NAMALWA (cell line): ENCODE measurements around the gene RIPPLY3.
A peak's percentile ranks its signal among the peaks of the same experiment; 100 is the strongest.
"Not testable (repeated sequence)": the region's sequence is repeated elsewhere in the genome, so short reads cannot be mapped to it uniquely, and the experiment has no call there.

Experiments
- DNase-seq: peaks from one replicate; pipeline ENCODE4 v3.0.0-alpha.2; 2015; ENCODE audit warnings: low spot score

The RIPPLY3 gene

DNA sequence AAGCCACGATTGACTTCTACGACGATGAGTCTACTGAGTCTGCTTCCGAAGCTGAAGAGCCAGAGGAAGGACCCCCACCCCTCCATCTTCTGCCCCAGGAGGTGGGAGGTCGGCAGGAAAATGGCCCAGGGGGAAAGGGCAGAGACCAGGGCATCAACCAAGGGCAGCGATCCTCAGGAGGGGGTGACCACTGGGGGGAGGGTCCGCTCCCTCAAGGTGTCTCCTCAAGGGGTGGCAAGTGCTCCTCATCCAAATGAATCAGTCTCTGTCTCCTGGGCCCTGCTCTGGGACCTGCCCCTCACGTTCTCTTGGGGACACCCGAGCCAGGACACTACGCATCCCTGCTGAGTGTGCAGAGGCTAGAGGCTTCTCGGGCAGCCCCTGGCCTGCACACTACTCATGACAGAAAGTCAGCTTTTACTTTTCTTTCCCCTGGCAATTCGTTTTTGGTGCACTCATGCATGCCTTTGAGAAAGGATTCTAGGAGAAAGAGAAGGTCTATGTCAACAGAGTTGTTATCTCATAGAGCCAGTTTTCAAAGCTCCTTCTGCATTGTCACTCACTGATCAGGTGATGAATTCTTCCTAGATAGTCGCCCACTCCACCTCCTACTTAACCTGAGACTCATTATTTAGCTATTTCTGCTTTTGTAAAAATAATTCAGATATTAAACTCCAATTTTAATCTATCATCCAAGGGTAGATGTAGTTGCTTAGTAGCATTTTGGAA is 11.6 kb downstream of the RIPPLY3 start:
- DNase-seq, result no peak

GRCh38 chr21:37026499-37026898 is 20.0 kb downstream of the RIPPLY3 start:
- no peak for DNase-seq

DNA sequence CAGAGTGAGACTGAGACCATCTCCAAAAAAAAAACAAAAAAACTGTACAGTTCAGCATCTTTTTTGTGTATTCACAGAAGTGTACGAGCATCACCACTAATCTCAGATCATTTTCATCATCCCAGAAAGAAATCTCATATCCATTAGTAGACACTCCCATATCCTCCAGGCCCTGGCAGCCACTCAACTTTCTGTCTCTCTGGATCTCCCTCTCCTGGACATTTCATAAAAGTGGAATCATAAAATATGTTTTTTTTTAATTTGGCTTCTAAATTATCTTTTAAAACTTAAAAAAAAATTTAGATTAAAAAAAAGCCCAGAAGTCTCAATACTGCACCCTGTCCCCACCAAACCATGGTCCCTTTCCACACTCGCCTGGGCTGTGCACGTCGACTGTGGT is 22.1 kb downstream of the RIPPLY3 start:
- no peak for DNase-seq

DNA sequence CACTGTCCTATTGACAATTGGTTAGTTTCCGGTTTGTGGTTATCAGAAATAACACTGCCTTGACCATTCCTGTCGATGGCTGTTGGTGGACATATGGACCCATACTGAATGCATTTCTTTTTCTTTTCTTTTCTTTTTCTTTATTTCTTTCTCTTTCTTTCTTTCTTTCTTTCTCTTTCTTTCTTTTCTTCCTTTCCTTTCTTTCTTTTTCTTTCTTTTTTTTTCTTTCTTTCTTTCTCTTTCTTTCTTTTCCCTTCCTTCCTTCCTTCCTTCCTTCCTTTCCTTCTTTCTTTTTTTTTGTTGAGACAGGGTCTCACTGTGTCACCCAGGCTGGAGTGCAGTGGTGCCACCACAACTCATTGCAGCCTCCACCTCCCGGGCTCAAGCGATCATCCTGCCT is 24.4 kb downstream of the RIPPLY3 start:
- no peak for DNase-seq

DNA sequence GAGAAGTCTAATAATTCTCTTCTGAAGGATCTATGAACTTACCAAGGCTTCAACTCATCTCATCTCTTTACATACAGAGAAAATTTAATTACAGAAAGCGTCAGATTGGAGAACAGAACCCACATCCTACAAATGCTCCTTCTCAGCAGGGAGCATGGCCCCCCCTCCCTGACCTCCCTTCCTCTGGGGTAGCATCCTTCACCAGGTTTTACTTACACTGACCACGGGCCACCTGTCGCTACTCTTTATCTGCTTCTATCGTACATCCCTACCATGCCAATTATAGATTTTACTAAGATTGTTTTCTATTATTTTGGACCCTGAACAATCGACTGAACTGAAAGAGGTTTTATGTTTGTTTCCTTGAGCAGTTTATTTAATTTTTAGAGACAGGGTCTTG is 25.8 kb downstream of the RIPPLY3 start:
- no peak for DNase-seq

DNA sequence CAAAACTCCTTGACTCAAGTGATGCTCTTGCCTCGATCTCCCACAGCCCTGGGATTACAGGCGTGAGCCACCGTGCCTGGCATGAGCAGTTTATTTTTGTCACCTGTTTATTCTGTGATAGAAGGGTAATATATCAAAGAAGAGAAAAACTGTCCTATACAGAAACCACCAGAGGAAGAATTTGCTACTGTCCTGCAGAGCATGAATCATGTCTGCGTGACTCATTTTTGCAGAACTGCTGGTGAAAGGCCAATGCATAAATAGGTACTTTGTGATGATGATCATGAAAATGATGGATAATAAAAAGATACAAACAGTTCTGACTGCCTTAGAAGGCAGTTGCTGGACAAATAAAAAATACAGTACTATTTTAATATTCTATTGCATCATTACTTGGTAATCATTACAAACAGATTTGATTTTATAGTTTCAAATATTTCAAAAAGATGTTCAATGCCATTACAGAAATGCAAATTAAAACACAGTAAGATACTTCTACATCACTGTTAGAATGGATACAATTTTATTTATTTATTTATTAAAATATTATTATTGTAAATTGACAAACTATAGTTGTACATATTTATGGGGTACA is 26.5 kb downstream of the RIPPLY3 start:
- no peak for DNase-seq

DNA sequence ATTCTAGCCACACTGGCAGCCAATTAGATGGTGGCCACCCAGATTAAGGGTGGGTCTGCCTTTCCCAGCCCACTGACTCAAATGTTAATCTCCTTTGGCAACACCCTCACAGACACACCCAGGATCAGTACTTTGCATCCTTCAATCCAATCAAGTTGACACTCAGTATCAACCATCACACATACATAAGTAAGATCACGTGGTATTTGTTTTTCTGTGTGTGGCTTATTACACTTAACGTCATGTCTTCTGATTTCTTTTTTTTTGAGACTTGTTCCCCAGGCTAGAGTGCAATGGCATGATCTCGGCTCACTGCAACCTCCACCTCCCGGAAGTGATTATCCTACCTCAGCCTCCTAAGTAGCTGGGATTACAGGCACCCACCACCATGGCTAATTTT is 27.9 kb downstream of the RIPPLY3 start:
- not testable (repeated sequence) for DNase-seq

- DNase-seq, result no peak
Observed at GRCh38 chr21:37036177-37036576, 29.7 kb downstream of the RIPPLY3 start.

DNA sequence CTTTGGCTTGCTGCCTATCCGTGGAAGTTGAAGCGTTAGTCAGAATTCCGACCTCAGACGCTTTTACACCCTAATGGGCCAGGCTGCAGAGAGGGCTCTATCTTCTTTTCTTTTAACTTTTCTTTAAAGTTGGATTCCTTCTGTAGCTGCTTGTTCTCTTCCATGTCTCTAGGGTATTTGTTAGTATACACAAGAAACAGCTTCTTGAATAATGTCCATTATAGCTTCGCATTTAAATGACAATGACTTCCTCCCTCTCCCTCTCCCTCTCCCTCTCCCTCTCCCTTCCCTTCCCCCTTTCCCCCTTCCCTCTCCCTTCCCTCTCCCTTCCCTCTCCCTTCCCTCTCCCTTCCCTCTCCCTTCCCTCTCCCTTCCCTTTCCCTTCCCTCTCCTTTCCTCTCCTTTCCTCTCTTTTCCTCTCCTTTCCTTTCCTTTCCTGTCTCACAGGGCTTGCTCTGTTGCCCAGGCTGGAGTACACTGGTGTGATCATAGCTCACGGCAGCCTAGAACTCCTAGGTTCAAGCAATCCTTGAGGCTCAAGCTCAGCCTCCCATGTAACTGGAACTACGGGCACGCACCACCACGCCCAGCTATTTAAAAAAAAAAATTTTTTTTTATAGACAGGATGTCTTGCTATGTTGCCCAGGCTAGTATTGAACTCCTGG is 33.0 kb downstream of the RIPPLY3 start:
- DNase-seq, result no peak

- no peak for DNase-seq
Observed at GRCh38 chr21:37040212-37040611, 33.7 kb downstream of the RIPPLY3 start.

- DNase-seq, result no peak
Observed at GRCh38 chr21:37041706-37042271, 35.3 kb downstream of the RIPPLY3 start.

DNA sequence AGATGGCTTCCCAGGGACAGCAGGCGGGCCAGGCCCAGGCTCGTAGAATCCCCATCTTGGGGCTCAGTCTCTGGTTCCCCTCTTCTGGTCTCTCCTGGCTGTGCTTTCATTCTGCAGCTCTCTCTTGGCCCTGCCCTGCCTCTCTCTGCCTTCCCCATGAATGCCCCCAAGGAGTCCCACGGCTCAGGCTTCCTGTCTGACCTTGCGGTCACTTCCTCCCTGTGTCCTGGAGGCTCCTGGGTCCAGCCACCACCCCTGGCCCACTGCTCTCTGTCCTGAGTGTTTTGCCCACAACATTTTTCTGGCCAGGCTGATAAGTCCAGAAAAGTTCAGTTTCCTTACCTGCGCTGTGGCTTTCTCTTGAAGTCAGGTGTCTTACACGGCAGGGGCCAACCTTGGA is 37.3 kb downstream of the RIPPLY3 start:
- DNase-seq, result no peak

GRCh38 chr21:37044643-37045042 is 38.1 kb downstream of the RIPPLY3 start:
- no peak for DNase-seq

GRCh38 chr21:37045149-37045548 is 38.6 kb downstream of the RIPPLY3 start:
- DNase-seq, result no peak

GRCh38 chr21:37045556-37045955 is 39.1 kb downstream of the RIPPLY3 start:
- DNase-seq, result no peak

- no peak for DNase-seq
Observed at GRCh38 chr21:37047079-37047478, 40.6 kb downstream of the RIPPLY3 start.

DNA sequence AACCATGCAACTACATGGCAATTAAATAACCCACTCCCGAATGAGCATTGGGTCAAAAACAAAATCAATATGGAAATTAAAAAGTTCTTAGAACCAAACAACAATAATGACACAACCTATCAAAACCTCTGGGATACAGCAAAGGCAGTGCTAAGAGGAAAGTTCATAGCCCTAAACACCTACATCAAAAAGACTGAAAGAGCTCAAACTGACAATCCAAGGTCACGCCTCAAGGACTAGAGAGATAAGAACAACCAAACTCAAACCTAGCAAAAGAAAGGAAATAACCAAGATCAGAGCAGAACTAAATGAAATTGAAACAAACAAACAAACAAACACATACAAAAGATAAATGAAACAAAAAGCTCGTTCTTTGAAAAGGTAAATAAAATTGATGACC is 43.2 kb downstream of the RIPPLY3 start:
- DNase-seq, result not testable (repeated sequence)

- no peak for DNase-seq
Observed at GRCh38 chr21:37055271-37055855, 48.9 kb downstream of the RIPPLY3 start.

DNA sequence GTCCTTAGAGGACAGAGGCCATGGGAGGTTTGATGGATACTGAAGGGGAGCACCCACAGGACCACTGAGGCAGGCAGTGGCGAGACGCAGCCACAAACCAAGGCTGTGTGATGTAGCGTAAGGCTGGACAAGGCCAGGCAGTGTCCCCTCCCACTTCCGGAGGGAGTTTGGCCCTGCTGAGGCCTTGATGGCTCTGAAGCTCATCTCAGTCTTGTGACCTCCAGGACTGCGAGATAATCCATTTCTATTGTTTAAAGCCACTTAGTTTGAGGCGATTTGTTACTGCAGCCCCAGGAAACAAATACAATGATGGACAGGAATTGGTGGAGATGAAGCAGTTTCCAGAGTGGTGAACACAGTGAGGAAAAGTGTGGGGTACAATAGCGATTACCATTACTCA is 51.1 kb downstream of the RIPPLY3 start:
- no peak for DNase-seq

- DNase-seq, result no peak
Observed at GRCh38 chr21:37058261-37058660, 51.8 kb downstream of the RIPPLY3 start.

GRCh38 chr21:37059181-37059580 is 52.7 kb downstream of the RIPPLY3 start:
- DNase-seq, result no peak

DNA sequence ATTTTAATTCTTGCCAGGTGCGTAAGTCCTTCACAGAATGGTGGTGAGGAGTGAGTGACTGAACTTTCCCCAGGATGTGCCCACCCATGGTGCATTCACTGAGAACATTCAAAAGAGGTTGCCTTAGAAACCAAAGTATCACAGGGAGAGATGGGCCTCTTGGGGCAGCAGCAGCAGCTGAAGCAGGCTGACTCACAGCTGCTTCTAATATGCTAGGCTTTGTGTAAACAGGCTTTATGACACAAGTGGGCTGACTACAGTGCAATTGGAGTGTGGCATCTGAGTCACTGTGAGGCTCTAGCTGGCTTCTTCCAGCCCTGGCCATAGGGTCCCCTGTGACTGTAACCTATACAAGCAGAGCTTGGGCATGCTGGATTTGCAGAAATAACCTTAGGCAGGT is 53.8 kb downstream of the RIPPLY3 start:
- DNase-seq, result peak; percentile 32
